T47D (cell line): Measurements from ENCODE around the gene WDR86.

ENCODE experiments used
- DNase-seq, 2 experiments: peaks; one replicate each; pipeline versions ENCODE4 v3.0.0 to v3.0.0-alpha.2; 2011 to 2012; ENCODE audit warnings: low read depth in 1 of 2, low spot score in 1 of 2
- JUND ChIP-seq: IDR thresholded peaks from 2 replicates; pipeline ENCODE4 v1.6.1; 2012; ENCODE audit warnings: low read depth
- in situ Hi-C: cut with HindIII; loops from 2 replicates; pipeline ENCODE4 v1.10.0; 2016; ENCODE audit warnings: low sequenced_read_pairs, low pct_unique_long_range_greater_than_20kb

The WDR86 gene

DNA sequence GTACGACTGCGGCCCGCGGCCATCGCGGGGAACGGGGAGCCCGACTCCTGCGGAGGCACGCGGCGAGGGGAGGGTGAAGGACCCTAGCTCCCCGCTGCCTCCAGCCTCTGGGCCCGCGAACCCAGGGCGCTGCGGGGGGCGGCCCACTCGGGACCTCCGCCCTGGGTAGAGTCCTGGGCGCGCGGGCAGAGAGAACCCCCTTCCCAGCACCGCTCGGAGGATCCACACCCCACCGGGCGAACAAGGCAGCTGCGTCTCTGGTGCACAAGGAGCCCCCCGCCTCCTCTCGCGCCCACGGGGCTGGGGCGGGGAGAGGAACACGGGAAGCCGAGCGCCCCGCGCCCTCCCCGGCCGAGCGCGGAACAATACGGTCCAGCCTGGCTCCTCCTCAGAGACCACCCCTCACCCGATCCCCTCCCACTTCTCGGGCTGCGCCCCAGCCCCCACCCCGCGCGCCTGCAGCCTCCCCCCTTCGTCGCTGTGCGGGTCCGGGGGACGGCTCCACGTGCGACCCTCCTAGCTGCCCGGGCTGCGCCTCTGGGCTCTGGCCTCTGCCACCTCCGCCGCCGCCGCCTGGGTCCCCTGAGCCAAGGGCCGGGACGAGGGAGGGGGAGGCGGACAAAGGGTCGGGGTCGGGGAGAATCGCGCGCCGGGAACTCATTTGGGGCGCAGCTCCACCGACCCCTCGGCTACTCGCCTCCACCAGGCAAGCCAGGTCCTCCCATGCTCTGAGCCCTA, at the start of gene WDR86:
Gene WDR86, minus strand, starts transcription at position 372 of the 738 bp plus-strand sequence. CDS start 449 bp downstream, outside the sequence.
- TF ChIP-seq JUND: no peak
- in situ Hi-C loops: no loop called here
- no peak for DNase-seq

DNA sequence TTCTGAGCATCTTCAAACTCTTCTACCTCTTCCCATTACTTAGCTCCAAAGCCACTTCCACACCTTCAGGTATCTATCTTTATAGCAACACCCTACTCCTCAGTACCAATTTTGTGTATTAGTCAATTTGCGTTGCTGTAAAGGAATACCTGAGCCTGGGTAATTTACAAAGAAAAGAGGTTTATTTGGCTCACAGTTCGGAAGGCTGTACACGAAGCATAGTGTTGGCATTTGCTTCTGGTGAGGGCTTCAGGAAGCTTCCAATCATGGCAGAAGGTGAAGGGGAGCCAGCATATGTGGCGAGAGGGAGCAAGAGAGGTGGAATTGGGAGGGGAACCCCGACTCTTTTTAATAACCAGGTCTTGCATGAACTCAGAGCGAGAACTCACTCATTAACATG, 47.7 kb upstream of the WDR86 start:
- no peak for TF ChIP-seq JUND
- no peak for DNase-seq
- in situ Hi-C loops: no loop called here

DNA sequence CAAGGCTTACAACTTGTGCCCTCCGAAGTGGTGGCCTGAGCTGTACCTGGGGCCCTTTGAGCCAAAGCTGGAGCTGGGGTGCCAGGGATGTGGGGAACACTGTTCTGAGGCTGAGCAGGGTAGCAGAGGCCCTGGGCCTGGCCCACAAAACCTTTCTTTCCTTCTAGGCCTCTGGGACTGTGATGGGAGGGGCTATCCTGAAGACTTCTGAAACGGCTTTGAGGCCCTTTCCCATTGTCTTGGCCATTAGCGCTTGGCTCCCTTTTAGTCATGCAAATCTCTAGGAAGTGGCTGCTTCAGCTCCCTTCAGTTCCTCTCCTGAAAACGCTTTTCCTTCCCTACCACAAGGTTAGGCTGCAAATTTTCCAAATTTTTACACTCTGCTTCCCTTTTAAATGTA, 46.9 kb upstream of the WDR86 start:
- no peak for TF ChIP-seq JUND
- in situ Hi-C loops: no loop called here
- no peak for DNase-seq

GRCh38 chr7:151456276-151456675, 46.4 kb upstream of the WDR86 start:
- in situ Hi-C loops: no loop called here
- TF ChIP-seq JUND: no peak
- no peak for DNase-seq

DNA sequence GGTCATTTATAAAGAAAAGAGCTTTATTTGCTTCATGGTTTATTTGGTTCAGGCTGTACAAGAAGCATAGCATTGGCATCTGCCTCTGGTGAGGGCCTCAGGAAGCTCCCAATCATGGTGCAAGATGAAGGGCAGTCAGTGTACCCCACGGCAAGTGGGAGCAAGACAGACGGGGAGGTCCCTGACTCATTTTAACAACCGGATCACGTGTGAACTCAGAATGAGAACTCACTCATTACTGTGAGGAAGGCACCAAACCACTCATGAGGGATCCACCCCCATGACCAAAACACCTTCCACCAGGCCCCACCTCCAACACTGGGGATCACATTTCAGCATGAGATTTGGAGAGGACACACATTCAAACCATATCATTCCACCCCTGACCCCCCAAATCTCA, 45.9 kb upstream of the WDR86 start:
- DNase-seq: no peak
- TF ChIP-seq JUND: no peak
- in situ Hi-C loops: no loop called here

GRCh38 chr7:151454932-151455530, 45.2 kb upstream of the WDR86 start:
- in situ Hi-C loops: no loop called here
- TF ChIP-seq JUND: no peak
- no peak for DNase-seq

GRCh38 chr7:151454305-151454704, 44.5 kb upstream of the WDR86 start:
- no peak for DNase-seq
- in situ Hi-C loops: no loop called here
- TF ChIP-seq JUND: no peak

- peak in 1 of 2 experiments; percentile 27 for DNase-seq
Observed at GRCh38 chr7:151453326-151453791, 43.5 kb upstream of the WDR86 start.

DNA sequence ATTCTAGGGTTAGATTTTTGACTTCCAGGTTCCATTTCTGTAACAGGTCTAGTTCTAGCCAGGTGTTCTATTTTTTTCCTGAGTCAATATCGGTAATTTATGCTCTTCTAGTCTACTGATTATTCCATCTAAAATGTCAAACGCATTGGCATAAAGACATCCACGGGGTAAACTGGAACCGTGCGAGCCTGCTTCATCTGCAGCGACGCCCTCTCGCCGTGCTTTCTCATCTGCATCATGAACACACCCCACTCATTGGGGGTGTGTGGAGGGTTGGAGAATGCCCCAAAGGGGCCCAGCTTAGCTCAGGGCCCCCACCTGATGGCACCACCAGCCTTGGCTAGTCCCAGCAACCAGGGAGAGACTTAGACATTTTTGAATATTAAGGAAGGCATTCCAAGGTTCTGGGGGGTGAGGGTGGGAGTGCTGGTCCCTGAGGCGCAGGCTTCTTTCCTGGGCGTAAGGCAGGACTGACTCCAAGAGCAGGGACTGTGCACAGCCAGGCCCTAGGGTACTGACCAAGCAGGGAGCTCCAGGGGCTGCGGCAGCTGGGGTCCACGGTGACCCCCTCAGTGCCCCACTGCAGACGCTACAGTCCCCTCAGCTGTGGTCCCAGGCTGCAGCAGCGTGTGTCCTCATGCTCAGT, 43.0 kb upstream of the WDR86 start:
- TF ChIP-seq JUND: no peak
- in situ Hi-C loops: no loop called here
- no peak for DNase-seq

More at GRCh38 chr7:151453326-151453791, 43.5 kb upstream of the WDR86 start:
- in situ Hi-C loops: no loop called here
- TF ChIP-seq JUND: no peak

DNA sequence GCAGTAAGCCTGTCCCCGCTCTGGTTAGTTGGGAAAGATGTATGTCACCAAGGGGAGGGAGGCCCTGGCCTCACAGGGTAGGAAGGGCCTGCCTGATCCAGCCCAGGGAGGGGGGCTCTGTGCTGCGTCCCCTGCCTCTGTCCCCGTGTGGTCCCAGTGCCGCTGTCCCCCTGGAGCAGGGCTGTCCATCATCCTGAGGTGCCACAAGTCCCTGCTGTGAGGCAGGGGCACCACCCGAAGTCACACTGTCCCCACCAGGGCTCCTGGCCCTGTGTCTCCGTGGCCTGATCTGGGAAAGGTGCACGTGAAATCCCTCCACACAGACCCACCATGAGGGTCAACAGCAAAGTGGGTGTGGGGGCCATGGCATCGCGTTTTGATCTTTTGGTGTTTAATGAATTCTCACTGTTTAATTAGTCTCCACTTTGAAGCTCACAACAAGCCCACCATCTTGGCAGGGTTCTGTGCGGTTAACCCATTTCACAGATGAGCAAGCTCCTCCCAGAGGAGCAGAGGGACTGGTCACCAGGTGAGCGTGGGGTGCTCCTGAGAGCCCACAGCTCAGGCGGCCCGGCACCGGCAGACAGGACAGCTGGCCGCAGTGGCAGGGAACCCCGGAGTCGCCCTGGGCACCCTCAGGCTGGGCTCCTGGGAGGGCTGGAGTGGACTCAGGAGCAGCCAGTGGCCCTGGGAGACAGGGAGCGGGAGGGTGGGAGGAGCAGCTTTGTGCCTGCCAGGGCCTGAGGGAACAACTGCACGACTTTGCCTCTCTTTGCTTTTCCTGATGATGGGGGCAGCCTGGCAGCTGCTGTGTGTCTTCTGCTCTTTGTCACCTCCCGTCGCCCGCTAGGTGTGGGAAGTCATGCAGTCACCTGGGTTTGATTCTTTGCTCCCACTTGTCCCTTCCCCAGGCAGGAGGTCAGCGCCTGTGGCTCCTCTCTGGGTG, 42.1 kb upstream of the WDR86 start:
- TF ChIP-seq JUND: no peak
- in situ Hi-C loops: no loop called here
- no peak for DNase-seq

- DNase-seq: no peak
- TF ChIP-seq JUND: no peak
- in situ Hi-C loops: no loop called here
Observed at GRCh38 chr7:151451156-151451555, 41.3 kb upstream of the WDR86 start.

DNA sequence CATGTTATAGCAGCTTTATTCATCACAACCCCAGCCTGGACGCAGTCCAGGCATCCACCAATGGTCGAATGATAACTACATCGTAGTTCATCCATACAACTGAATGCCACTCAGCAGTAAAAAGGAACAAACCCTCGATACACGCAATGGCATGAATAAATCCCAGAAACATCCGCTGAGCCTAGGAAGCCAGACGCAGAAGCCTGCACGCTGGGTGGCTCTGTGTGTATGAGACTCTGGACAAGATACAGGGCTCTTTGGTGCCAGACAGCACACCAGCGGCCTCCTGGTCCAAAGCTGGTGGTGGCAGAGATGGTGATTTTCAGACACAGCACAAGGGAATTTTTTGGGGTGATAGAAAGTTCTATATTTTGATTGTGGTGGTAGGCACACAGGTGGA, 40.2 kb upstream of the WDR86 start:
- no peak for TF ChIP-seq JUND
- no peak for DNase-seq
- in situ Hi-C loops: no loop called here
